Neutrophil (primary cell): ENCODE results near the gene SCLT1.

ENCODE experiments used
- H3K27ac ChIP-seq: fragments of 200-600 bp; sonication (generic); 2 replicates; pipeline ENCODE4 v1.5.1; 2016; ENCODE audit warnings: mild to moderate bottlenecking, moderate library complexity
- H3K27me3 ChIP-seq: fragments of 200-600 bp; sonication (generic); 2 replicates; pipeline ENCODE4 v1.6.0; 2016; ENCODE audit warnings: mild to moderate bottlenecking
- H3K36me3 ChIP-seq: fragments of 200-600 bp; sonication (generic); 2 replicates; pipeline ENCODE4 v1.5.1; 2017
- H3K4me1 ChIP-seq, 2 experiments: fragments of 200-600 bp in 1 of 2; sonication (generic) in 1 of 2; 1 replicate in 1 of 2; 2 replicates in 1 of 2; pipeline versions ENCODE4 v1.5.1 to v1.6.1; 2013 to 2016; ENCODE audit warnings: low read depth in 1 of 2, low read length in 1 of 2, mild to moderate bottlenecking in 1 of 2, moderate library complexity in 1 of 2; ENCODE audit not compliant: control insufficient read depth in 1 of 2, insufficient read depth in 1 of 2
- H3K4me3 ChIP-seq, 2 experiments: fragments of 200-600 bp in 1 of 2; sonication (generic) in 1 of 2; 1 replicate in 1 of 2; 2 replicates in 1 of 2; pipeline ENCODE4 v1.5.1; 2013 to 2016; ENCODE audit warnings: low read depth in 1 of 2, low read length in 1 of 2, mild to moderate bottlenecking in 1 of 2, moderate library complexity in 1 of 2
- H3K9me3 ChIP-seq: fragments of 200-600 bp; sonication (generic); 2 replicates; pipeline ENCODE4 v1.5.1; 2016
- CTCF ChIP-seq: fragments of 200-600 bp; sonication (generic); IDR thresholded peaks from 2 replicates; pipeline ENCODE4 v1.5.1; 2016; ENCODE audit warnings: antibody characterized with exemption

Gene SCLT1

GRCh38 chr4:129092631-129093190 lies 628 bp downstream of the SCLT1 start:
- Histone ChIP-seq H3K4me1 (peaks cover 57 to 61% of the 10 kb centered on the region in 2 experiments), H3K4me3 (peak overlapping the region; percentile 82 to 98), H3K27me3 (no peaks in the 10 kb centered on the region), H3K27ac (peak overlapping the region; percentile 94), H3K9me3 (no peaks in the 10 kb centered on the region), H3K36me3 (no peaks in the 10 kb centered on the region)
- TF ChIP-seq CTCF, result no peak

- Histone ChIP-seq H3K9me3 (no peaks in the 10 kb centered on the region), H3K27me3 (no peaks in the 10 kb centered on the region), H3K4me3 (no peak overlapping the region), H3K36me3 (no peaks in the 10 kb centered on the region), H3K4me1 (peaks cover 29 to 43% of the 10 kb centered on the region in 2 experiments), H3K27ac (no peak overlapping the region)
- no peak for TF ChIP-seq CTCF
Measured at GRCh38 chr4:129087516-129087915, 5.8 kb downstream of the SCLT1 start.

- TF ChIP-seq CTCF, result no peak
- Histone ChIP-seq H3K4me1 (peaks cover 8 to 23% of the 10 kb centered on the region in 2 experiments), H3K4me3 (no peak overlapping the region), H3K36me3 (peaks cover 12% of the 10 kb centered on the region), H3K27me3 (no peaks in the 10 kb centered on the region), H3K9me3 (no peaks in the 10 kb centered on the region), H3K27ac (no peak overlapping the region)
Measured at GRCh38 chr4:129085472-129085871, 7.9 kb downstream of the SCLT1 start.

GRCh38 chr4:129082302-129082701 lies 11.0 kb downstream of the SCLT1 start:
- no peaks in the 10 kb centered on the region for H3K27me3 ChIP-seq
- no peak for TF ChIP-seq CTCF
- no peak overlapping the region for H3K4me3 ChIP-seq
- no peaks in the 10 kb centered on the region for H3K9me3 ChIP-seq
- H3K36me3 ChIP-seq, result peaks cover 20% of the 10 kb centered on the region
- no peak overlapping the region for H3K27ac ChIP-seq
- peaks cover 3 to 9% of the 10 kb centered on the region in 2 experiments for H3K4me1 ChIP-seq

GRCh38 chr4:129080129-129080528 lies 13.2 kb downstream of the SCLT1 start:
- no peaks in the 10 kb centered on the region for H3K4me1 ChIP-seq
- no peak for TF ChIP-seq CTCF
- no peaks in the 10 kb centered on the region for H3K9me3 ChIP-seq
- no peak overlapping the region for H3K27ac ChIP-seq
- H3K4me3 ChIP-seq, result no peak overlapping the region
- peaks cover 20% of the 10 kb centered on the region for H3K36me3 ChIP-seq
- no peaks in the 10 kb centered on the region for H3K27me3 ChIP-seq
